ENCODE results near the gene KDM1A.

- TF ChIP-seq EP300 (IDR thresholded peaks at IDR 0.05) (no peak), CTCF (IDR thresholded peaks at IDR 0.05) (no peak), POLR2AphosphoS5 (IDR thresholded peaks at IDR 0.05) (no peak), POLR2A (IDR thresholded peaks at IDR 0.05) (no peak)
Observed at GRCh38 chr1:23092447-23092846, 73.2 kb downstream of the KDM1A start.
